ENCODE results near the gene PITPNB.

The PITPNB gene

DNA sequence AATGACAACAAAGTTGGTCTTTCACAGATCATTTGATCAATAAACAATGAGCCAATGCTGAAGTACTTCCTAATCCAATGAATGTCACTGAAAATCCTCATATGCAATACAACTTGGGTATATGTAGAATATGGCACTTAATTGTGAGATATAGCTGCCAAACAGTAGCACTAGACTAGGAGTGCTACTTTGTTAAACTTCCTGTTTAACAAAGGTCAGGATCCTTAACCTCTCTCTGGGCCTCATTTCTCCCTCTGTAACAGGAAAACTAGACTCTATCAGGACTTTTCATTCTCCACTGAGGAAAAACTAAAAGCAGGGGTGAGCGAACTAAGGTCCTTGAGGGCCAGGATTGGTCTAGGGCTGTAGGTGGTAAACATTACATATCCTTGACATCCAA lies 56.1 kb downstream of the PITPNB start:
- DNase-seq (ENCODE audit: low read depth in 2 of 3, low spot score in 2 of 3): no peak

DNA sequence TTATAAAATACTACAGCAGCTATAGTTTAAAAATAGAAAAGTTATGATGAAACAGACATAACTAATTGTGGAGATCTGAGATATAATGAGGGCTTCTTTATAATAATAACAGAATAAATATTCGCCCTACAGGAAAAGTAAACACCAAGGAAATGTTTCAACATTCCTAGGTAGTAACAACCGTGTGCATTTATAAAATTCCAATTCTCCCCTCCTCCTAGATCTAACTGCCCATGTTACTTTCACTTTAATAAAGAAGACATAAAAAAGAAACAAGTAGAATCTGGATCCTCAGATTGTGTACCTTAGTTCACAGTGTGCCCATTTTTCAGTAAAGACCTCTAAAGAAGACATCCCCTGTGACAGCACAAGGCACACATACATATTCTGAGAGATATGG lies 59.7 kb downstream of the PITPNB start:
- DNase-seq (ENCODE audit: low read depth in 2 of 3, low spot score in 2 of 3): no peak

GRCh38 chr22:27858626-27859025 lies 60.4 kb downstream of the PITPNB start:
- DNase-seq (ENCODE audit: low read depth in 2 of 3, low spot score in 2 of 3): no peak

DNA sequence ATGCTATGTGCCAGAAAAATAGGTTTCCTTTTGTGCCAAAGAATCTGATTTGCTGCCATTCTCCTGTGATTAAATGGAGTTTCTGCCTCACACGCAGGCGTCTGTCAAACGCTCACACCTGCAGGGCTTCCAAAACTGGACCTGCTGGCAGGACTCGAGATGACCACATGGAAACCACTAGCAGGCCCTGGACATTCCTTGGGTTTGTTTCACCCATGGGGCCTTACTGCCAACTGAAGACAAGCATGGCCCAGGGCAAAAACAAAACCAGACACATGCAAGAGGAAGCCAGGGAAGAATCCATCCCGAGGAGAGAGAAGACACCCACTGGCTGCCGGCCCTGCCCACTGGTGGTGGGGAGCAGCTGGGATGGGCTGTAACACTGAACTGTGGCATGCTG lies 61.6 kb downstream of the PITPNB start:
- no peak for DNase-seq (ENCODE audit: low read depth in 2 of 3, low spot score in 2 of 3)

- no peak for DNase-seq (ENCODE audit: low read depth in 2 of 3, low spot score in 2 of 3)
These were observed 62.7 kb downstream of the PITPNB start for GRCh38 chr22:27856386-27856785.

DNA sequence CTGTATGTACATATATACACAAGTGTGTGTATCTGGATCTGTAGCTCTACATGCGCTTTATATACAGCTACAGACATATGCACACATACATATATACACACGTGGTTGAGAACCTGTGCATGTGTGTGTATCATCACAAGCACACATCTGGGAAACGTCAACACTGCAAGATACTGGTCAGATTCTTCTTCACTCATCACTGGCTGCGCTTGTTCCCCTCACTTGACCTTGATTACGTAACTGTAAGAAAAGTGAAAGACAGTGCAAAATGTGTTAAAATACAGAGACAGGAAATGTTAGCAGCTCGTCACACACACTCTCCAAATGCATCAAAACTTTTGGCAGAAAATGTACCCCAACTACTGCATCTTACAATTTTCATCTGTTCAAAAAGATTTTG lies 65.6 kb downstream of the PITPNB start:
- DNase-seq (ENCODE audit: low read depth in 2 of 3, low spot score in 2 of 3): no peak

DNA sequence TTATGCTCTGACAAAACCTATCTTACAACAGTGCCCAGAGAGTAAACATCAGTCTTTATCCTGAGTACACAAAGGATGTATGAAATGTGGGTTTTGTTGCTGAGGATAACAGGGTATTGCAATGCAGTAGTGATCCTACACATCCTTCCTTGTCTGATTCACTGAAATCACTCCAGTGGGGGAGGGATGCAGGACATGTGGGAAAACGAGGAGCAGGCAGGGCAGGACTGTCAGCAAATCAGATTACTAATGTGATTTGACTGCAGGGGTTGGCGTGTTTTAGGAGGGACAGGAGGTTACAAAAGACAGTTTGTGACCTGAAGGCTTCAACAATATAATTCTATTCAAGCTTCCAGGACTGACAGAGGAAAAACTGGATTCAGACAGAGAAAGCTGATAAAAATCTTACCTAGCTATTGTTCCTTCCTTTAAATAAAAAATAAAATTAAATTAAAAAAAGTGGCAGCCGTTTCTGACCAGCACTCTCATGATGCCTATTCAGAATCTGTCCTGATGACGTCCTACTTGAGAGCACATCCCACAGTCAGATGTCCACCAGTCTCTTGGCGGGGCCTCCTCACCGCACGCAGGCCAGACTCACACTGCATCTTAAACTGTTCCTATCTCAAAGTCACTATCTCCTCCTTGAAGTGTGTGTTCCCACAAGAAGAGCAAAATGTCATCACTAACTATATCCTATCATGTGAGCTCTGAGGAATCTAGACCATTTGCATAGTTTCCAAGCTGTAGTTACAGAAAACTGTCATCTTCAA lies 66.9 kb downstream of the PITPNB start:
- no peak for DNase-seq (ENCODE audit: low read depth in 2 of 3, low spot score in 2 of 3)

GRCh38 chr22:27850000-27850521 lies 69.0 kb downstream of the PITPNB start:
- DNase-seq (ENCODE audit: low read depth in 2 of 3, low spot score in 2 of 3): no peak

GRCh38 chr22:27848005-27848404 lies 71.1 kb downstream of the PITPNB start:
- no peak for DNase-seq (ENCODE audit: low read depth in 2 of 3, low spot score in 2 of 3)

DNA sequence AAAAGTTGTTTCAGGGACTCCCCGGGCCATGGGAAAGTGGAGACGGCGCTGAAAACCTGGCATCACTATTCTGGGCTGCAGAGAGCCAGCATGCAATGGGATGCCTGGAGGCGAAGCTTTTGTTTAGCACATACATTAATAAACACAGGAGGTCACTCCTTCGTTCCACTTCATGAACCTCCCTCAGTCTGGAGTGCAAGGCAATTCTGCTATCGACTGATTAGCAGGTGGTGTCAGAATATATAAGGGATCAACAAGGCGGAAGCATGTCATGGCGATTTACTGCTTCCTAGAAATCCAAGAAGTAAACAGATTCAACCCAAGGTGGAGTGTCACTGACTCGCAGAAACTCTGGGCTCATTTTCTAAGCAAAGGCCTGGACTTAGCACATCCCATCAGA lies 72.1 kb downstream of the PITPNB start:
- DNase-seq (ENCODE audit: low read depth in 2 of 3, low spot score in 2 of 3): no peak

GRCh38 chr22:27846248-27846757 lies 72.8 kb downstream of the PITPNB start:
- DNase-seq (ENCODE audit: low read depth in 2 of 3, low spot score in 2 of 3): no peak

- DNase-seq (ENCODE audit: low read depth in 2 of 3, low spot score in 2 of 3): no peak
These were observed 73.4 kb downstream of the PITPNB start for GRCh38 chr22:27845644-27846043.

GRCh38 chr22:27844656-27845591 lies 74.1 kb downstream of the PITPNB start:
- DNase-seq (ENCODE audit: low read depth in 2 of 3, low spot score in 2 of 3): no peak

DNA sequence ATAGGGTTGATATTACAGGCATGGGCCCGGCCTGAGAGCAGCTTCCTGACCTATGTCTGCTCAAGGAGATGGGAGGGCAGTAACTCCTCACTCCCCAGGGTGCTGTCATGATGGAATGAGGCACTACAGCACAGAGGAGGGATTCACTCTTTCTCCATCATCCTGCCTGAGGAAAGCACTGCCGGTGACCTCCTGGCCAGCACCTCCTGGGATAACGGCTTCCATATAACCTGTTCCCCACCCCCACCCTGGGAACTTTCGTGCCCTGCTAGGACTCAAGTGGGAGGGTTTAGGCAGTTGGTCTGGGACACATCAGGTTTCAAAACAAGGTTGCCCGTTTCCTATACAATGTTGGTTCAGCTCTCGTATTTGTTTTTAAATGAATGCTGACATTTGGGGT lies 74.8 kb downstream of the PITPNB start:
- DNase-seq (ENCODE audit: low read depth in 2 of 3, low spot score in 2 of 3): no peak

- DNase-seq (ENCODE audit: low read depth in 2 of 3, low spot score in 2 of 3): no peak
These were observed 75.6 kb downstream of the PITPNB start for GRCh38 chr22:27843441-27843840.

DNA sequence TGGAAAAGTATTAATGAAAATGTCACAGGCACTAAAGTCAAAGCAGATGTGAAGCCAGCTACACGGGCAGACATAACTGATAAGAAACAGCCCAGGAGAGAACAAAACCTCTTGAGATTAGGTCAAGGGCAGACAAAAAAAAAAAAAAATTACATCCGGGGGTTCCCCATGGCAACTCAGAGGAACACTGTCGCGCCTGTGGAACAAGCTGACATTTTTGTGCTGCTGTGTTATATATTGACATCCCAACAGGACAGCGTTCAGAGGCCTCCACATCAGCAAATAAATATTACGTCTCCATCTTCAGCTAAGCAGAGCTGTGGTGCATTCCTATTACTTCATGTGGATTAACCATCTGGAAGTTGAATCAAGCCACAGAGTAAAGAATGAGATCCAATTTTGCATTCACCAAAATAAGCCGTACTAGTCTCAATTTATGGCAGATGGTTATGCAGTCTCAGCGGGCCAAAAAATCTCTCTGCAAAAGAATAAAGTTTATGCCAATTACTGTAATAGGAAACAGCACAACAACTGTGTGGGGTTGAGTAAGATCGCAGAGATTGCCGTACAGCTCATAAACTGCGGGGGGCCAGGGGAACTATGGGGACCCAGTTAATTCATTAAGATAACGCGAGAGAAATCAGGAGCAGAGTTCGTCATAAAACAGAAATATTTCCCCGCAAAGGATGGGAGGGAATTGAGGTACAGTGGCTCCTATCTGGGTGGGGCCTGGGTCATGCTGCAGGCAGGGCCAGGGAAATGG lies 76.2 kb downstream of the PITPNB start:
- DNase-seq (ENCODE audit: low read depth in 2 of 3, low spot score in 2 of 3): no peak

GRCh38 chr22:27842201-27842600 lies 76.9 kb downstream of the PITPNB start:
- DNase-seq (ENCODE audit: low read depth in 2 of 3, low spot score in 2 of 3): no peak

DNA sequence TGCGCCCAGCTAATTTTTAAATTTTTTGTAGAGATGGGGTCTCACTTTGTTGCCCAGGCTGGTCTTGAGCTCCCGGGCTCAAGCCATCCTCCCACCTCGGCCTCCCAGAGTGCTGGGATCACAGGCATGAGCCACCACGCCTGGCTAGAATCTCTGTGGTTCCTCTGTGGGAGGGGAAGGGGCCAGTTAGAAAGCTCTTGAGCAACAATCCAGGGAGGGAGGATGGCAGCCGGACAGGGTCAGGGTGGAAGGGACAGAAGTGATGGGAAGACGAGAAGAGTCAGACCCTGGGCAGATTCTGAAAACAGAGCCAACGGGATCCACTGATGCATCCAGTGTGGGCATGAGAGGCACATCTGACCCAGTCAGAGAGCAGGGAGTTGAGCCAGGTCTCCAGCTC lies 78.6 kb downstream of the PITPNB start:
- no peak for DNase-seq (ENCODE audit: low read depth in 2 of 3, low spot score in 2 of 3)

DNA sequence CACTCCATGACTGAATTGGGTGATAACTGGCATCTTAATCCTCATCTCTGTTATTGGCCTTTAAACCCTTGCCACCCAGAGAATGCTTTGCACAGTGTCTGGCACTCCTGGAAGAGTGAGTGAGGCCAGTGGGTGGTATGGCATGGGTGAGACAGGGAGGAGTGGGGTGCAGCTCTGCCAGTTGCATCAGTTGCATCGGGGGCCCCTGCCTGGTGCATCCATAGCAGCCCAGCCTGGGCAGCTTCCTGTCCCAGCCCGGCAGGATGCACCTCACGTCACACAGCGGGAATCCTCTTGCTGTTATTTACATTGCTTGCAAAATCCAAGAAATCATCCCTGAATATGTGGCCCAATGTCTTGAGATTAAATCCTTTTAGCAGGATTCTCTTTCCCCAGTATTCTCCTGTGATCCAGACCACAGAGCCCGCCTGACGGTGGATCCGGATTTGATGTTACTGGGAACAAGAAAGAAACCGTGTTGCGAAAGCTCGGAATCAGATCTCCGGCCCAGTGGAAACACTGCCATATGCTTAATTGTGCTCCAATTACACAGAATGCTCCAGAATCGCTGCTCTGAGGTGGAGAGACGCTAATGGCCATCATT lies 79.9 kb downstream of the PITPNB start:
- DNase-seq (ENCODE audit: low read depth in 2 of 3, low spot score in 2 of 3): no peak

DNA sequence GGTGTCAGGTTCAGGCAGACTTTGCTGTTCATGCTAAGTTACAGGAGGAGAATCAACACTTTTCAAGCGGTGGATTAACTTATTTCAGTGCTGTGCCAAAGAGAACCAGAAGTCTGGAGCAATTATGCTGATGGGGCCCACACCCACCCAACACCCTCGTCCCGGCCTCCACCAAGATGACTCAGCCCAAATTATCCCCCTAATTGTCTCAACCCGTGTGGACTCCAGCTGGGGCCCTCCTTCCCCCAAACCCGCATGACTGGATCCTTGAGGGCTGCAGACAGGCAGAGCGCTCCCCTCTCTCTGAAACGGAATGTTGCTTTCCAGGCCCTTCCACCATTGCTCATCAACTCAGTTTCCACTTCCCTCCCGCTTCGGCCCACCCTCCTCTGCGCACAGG lies 82.9 kb downstream of the PITPNB start:
- DNase-seq (ENCODE audit: low read depth in 2 of 3, low spot score in 2 of 3): no peak

- DNase-seq (ENCODE audit: low read depth in 2 of 3, low spot score in 2 of 3): no peak
These were observed 83.6 kb downstream of the PITPNB start for GRCh38 chr22:27835446-27835845.
